Body of pancreas (tissue), 4 donors: Measurements from ENCODE around the gene NRCAM.

Experiments used
- POLR2A ChIP-seq, 3 donors: fragments of 450-650 bp; IDR thresholded peaks; one replicate each; pipeline ENCODE4 v1.6.1; 2016; ENCODE audit warnings: antibody characterized with exemption in 3 of 3, mild to moderate bottlenecking in 2 of 3
- TF ChIP-seq, protein P1 (sequence below), 7 experiments: fragments of 450-650 bp in 4 of 7; fragments of 200-600 bp in 3 of 7; sonication (generic) in 3 of 7; IDR thresholded peaks; one replicate each; pipeline ENCODE4 v1.5.1; 2016 to 2019; ENCODE audit warnings: antibody characterized with exemption in 7 of 7

DNA sequence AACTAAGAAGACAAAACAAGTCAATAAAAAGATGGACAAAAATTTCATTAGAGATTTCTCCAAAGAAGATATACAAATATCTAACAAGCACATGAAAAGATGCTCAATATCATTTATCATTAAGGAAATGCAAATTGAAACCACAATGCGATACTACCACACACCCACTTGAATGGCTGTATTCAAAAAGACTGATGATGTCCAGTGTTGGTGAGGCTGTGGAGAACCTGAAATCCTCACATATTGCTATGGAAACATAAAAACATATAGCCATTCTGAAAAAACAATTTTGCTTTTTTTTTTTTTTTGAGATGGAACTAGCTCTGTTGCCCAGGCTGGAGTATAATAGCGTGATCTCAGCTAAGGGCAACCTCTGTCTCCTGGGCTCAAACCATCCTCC lies 202.0 kb downstream of the NRCAM start:
- TF ChIP-seq, protein P1, sequence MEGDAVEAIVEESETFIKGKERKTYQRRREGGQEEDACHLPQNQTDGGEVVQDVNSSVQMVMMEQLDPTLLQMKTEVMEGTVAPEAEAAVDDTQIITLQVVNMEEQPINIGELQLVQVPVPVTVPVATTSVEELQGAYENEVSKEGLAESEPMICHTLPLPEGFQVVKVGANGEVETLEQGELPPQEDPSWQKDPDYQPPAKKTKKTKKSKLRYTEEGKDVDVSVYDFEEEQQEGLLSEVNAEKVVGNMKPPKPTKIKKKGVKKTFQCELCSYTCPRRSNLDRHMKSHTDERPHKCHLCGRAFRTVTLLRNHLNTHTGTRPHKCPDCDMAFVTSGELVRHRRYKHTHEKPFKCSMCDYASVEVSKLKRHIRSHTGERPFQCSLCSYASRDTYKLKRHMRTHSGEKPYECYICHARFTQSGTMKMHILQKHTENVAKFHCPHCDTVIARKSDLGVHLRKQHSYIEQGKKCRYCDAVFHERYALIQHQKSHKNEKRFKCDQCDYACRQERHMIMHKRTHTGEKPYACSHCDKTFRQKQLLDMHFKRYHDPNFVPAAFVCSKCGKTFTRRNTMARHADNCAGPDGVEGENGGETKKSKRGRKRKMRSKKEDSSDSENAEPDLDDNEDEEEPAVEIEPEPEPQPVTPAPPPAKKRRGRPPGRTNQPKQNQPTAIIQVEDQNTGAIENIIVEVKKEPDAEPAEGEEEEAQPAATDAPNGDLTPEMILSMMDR (IDR thresholded peaks at IDR 0.05) = no peak
- TF ChIP-seq POLR2A (IDR thresholded peaks at IDR 0.05) = no peak
